ENCODE data around the gene DNAJB1.

DNAJB1 gene

GRCh38 chr19:14472202-14472938 is 45.8 kb downstream of the DNAJB1 start:
- DNase-seq = peak; percentile 80

GRCh38 chr19:14471436-14472187 is 46.6 kb downstream of the DNAJB1 start:
- no peak for DNase-seq

- no peak for DNase-seq
Observed at GRCh38 chr19:14470031-14470876, 47.9 kb downstream of the DNAJB1 start.

DNA sequence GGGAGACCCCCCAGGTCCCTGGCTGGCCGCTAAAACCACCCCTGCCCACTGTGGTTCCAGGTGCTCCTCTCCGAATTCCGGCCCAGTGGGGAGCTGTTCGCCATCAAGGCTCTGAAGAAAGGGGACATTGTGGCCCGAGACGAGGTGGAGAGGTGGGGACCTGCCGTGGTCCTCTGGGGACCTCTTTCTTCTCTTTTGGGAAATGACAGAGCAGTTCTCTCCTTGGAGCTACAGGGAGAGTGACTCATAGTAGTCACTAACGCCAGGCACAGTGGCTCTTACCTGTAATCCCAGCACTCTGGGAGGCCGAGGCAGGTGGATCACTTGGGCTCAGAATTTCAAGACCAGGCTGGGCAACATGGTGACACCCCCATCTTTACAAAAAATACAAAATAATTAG is 50.4 kb downstream of the DNAJB1 start:
- DNase-seq = peak; percentile 34

GRCh38 chr19:14467391-14467790 is 50.8 kb downstream of the DNAJB1 start:
- DNase-seq = no peak
